ENCODE measurements around the gene SETBP1. TPM values are rescaled to one million over a fixed set of nuclear protein-coding genes. Genes with fewer than 3 reads are reported as not detected.

Gene SETBP1
- total and polyA plus RNA-seq, 2 of the 13 experiments (the other 11 are each of a cell fraction or from before 2014, with no cell fraction given), result 0.18 to 0.65 TPM

DNA sequence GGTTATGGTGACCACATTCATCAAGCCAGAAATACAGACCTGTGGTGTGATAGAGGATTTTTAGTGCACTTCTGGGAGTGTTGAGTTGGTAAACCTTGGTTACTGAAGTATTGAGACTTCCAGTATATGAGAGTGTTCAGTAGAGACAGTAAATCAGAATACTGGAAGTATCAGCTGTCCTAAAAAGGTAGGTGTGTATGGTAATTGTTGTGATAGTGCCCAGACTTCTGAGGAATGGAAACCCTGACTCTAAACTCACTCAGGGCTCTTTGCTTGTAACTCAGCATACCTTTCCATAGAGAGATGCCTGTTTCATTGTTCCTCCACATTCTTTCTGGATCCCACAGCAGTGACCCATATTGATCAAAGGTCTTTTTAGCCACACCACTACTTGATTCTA, 217.1 kb downstream of the SETBP1 start (continued):
- TF ChIP-seq, protein P1, sequence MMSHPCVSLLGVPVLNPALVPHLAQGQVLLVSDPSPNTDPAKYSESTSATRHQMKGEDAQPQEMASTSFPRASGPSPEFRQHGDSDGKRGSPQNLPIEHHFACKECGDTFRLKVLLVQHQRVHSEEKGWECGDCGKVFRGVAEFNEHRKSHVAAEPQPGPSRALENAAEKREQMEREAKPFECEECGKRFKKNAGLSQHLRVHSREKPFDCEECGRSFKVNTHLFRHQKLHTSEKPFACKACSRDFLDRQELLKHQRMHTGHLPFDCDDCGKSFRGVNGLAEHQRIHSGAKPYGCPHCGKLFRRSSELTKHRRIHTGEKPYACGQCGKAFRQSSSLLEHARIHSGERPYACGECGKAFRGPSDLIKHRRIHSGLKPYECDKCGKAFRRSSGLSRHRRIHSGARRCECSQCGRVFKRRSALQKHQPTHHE (CRISPR knock-in tag; IDR thresholded peaks at IDR 0.05; ENCODE audit: borderline replicate concordance), result no peak
- TF ChIP-seq GLI4 (CRISPR knock-in tag; IDR thresholded peaks at IDR 0.05; ENCODE audit: borderline replicate concordance) (no peak), PLRG1 (conservative IDR thresholded peaks at IDR 0.05) (no peak), ZNF121 (CRISPR knock-in tag; IDR thresholded peaks at IDR 0.05) (no peak), ZNF790 (CRISPR knock-in tag; IDR thresholded peaks at IDR 0.05; ENCODE audit: borderline replicate concordance) (no peak), ZNF678 (CRISPR knock-in tag; IDR thresholded peaks at IDR 0.05) (no peak)

DNA sequence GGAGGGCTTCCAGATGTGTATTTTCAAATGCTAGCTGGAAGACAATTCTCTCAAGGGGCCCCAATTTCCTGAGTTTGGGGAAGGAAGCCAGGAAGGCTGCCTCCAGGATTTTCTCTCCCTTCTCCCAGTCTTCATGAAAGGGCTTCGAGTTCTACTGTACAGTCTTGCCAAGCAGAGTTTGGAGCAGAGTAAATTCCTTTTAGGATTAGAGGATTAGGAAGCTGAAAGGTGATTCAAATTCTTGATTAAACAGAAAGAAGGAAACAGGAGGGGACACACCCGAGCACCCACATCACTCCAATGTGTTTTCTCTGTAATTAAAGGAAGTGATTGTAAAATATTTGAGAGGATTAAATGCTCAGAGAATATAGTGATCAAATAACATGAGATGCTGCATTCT, 217.8 kb downstream of the SETBP1 start:
- H3K27ac ChIP-seq (ENCODE audit: extremely low read length, insufficient read depth, low read length), result no peak overlapping the region
- H3K4me3 ChIP-seq (replicated peaks in 1 of 3; ENCODE audit: insufficient read depth in 1 of 3, low read depth in 2 of 3, low read length in 3 of 3), result no peak overlapping the region
- ChIA-PET POLR2A (no interaction called here), CTCF (ENCODE audit: low intra/inter-chr PET ratio, low total read pairs) (no interaction called here)
- no peaks in the 10 kb centered on the region for H3K79me2 ChIP-seq (ENCODE audit: insufficient read depth, low read length)
- DNase-seq (ENCODE audit: low spot score) (no peak), FAIRE-seq (no peak), ATAC-seq (no peak)
- no peak overlapping the region for H3K4me2 ChIP-seq (ENCODE audit: low read depth, low read length)
- no peaks in the 10 kb centered on the region for H3K9me3 ChIP-seq (ENCODE audit: low read length)
- H3K9ac ChIP-seq (ENCODE audit: insufficient read depth, low read depth, low read length), result no peak overlapping the region
- no peaks in the 10 kb centered on the region for H3K27me3 ChIP-seq (ENCODE audit: control insufficient read depth in 1 of 2, insufficient read depth in 2 of 2, low read length in 2 of 2)
- TF ChIP-seq U2AF2 (IDR thresholded peaks at IDR 0.05; ENCODE audit: low read depth, low read length) (no peak), ZBTB8A (CRISPR knock-in tag; IDR thresholded peaks at IDR 0.05; ENCODE audit: borderline replicate concordance, low read depth) (no peak), ZNF619 (CRISPR knock-in tag; IDR thresholded peaks at IDR 0.05) (no peak)
- TF ChIP-seq, protein P2, sequence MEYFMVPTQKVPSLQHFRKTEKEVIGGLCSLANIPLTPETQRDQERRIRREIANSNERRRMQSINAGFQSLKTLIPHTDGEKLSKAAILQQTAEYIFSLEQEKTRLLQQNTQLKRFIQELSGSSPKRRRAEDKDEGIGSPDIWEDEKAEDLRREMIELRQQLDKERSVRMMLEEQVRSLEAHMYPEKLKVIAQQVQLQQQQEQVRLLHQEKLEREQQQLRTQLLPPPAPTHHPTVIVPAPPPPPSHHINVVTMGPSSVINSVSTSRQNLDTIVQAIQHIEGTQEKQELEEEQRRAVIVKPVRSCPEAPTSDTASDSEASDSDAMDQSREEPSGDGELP (IDR thresholded peaks at IDR 0.05; ENCODE audit: borderline replicate concordance, low read depth), result no peak
- intact Hi-C loops (cut with micrococcal nuclease; ENCODE audit: unreplicated experiment), result loop anchor here (5.0 kb wide), 1 partner anchor 766 kb away; no protein-coding TSS in a partner anchor
- no peaks in the 10 kb centered on the region for H3K36me3 ChIP-seq (replicated peaks in 1 of 2; ENCODE audit: control insufficient read depth in 1 of 2, insufficient read depth in 2 of 2, low read length in 2 of 2)
- no peak overlapping the region for H2AFZ ChIP-seq (ENCODE audit: low read length)
- in situ Hi-C loops (cut with HindIII; ENCODE audit: extremely low pct_ligation_motif_present, low pct_unique_long_range_greater_than_20kb), result no loop called here
- no TSS peak for BruUV-seq (replicated peaks)
- H4K20me1 ChIP-seq (ENCODE audit: insufficient read depth, low read length), result no peaks in the 10 kb centered on the region
- WGBS (ENCODE audit: low lambda C conversion rate), result 33% methylated on average over 2 of the region's 2 CpGs
- H3K4me1 ChIP-seq (ENCODE audit: insufficient read depth, low read length), result no peaks in the 10 kb centered on the region
